ENCODE data around the gene DPM2. TPM values are rescaled to one million over a fixed set of nuclear protein-coding genes. Genes with fewer than 3 reads are reported as not detected.

Gene DPM2
- total RNA-seq, 1 experiment from 2014 or later = 56.1 TPM

DNA sequence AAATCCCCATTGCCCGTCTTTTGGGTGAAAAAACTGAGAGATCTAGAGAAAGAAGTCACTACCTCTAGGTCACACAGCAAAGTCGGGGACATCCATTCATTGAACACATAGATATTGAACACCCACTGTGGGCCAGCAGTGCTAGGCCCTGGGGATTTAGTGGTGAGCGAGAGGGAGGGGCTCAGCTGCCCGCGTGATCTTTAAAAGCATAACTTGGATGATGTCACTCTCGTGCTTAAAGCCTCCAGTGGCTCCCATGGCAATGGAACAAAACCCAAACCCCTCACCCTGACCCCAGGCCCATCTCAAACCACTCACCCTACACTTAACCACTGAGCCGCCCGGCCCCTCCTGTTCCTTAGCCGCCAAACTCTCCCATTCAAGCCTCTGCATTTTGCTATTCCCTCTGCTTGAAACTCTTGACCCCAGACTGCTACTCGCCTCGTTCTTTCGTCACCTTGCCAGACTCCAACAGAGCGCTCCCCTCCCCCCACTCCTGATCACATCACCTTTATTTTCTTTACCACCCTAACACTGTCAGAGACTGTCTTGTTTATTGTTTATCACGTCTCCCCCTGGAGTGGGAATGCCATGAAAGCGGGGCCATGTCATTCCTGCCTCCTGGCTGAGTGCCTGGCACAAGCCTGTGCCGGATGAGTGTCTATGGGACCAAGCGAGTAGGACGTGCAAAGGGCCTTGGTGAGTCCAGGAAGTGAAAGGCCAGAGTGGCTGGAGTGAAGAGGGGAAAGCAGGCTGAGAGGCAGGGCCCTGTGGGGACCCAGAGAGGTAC lies 6.4 kb downstream of the DPM2 start (continued):
- TF ChIP-seq JUN (CRISPR knock-in tag; IDR thresholded peaks at IDR 0.05) (no peak), GABPB1 (CRISPR knock-in tag; IDR thresholded peaks at IDR 0.05) (no peak), FOXJ3 (CRISPR knock-in tag; IDR thresholded peaks at IDR 0.05; ENCODE audit: borderline replicate concordance) (no peak), HMGA2 (CRISPR knock-in tag; IDR thresholded peaks at IDR 0.05) (no peak)
- TF ChIP-seq, protein P1, sequence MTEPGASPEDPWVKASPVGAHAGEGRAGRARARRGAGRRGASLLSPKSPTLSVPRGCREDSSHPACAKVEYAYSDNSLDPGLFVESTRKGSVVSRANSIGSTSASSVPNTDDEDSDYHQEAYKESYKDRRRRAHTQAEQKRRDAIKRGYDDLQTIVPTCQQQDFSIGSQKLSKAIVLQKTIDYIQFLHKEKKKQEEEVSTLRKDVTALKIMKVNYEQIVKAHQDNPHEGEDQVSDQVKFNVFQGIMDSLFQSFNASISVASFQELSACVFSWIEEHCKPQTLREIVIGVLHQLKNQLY (CRISPR knock-in tag; IDR thresholded peaks at IDR 0.05) = no peak
- TF ChIP-seq, protein P2, sequence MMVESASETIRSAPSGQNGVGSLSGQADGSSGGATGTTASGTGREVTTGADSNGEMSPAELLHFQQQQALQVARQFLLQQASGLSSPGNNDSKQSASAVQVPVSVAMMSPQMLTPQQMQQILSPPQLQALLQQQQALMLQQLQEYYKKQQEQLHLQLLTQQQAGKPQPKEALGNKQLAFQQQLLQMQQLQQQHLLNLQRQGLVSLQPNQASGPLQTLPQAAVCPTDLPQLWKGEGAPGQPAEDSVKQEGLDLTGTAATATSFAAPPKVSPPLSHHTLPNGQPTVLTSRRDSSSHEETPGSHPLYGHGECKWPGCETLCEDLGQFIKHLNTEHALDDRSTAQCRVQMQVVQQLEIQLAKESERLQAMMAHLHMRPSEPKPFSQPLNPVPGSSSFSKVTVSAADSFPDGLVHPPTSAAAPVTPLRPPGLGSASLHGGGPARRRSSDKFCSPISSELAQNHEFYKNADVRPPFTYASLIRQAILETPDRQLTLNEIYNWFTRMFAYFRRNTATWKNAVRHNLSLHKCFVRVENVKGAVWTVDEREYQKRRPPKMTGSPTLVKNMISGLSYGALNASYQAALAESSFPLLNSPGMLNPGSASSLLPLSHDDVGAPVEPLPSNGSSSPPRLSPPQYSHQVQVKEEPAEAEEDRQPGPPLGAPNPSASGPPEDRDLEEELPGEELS (CRISPR knock-in tag; IDR thresholded peaks at IDR 0.05) = no peak
- TF ChIP-seq, protein P3, sequence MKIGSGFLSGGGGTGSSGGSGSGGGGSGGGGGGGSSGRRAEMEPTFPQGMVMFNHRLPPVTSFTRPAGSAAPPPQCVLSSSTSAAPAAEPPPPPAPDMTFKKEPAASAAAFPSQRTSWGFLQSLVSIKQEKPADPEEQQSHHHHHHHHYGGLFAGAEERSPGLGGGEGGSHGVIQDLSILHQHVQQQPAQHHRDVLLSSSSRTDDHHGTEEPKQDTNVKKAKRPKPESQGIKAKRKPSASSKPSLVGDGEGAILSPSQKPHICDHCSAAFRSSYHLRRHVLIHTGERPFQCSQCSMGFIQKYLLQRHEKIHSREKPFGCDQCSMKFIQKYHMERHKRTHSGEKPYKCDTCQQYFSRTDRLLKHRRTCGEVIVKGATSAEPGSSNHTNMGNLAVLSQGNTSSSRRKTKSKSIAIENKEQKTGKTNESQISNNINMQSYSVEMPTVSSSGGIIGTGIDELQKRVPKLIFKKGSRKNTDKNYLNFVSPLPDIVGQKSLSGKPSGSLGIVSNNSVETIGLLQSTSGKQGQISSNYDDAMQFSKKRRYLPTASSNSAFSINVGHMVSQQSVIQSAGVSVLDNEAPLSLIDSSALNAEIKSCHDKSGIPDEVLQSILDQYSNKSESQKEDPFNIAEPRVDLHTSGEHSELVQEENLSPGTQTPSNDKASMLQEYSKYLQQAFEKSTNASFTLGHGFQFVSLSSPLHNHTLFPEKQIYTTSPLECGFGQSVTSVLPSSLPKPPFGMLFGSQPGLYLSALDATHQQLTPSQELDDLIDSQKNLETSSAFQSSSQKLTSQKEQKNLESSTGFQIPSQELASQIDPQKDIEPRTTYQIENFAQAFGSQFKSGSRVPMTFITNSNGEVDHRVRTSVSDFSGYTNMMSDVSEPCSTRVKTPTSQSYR (CRISPR knock-in tag; IDR thresholded peaks at IDR 0.05) = no peak

DNA sequence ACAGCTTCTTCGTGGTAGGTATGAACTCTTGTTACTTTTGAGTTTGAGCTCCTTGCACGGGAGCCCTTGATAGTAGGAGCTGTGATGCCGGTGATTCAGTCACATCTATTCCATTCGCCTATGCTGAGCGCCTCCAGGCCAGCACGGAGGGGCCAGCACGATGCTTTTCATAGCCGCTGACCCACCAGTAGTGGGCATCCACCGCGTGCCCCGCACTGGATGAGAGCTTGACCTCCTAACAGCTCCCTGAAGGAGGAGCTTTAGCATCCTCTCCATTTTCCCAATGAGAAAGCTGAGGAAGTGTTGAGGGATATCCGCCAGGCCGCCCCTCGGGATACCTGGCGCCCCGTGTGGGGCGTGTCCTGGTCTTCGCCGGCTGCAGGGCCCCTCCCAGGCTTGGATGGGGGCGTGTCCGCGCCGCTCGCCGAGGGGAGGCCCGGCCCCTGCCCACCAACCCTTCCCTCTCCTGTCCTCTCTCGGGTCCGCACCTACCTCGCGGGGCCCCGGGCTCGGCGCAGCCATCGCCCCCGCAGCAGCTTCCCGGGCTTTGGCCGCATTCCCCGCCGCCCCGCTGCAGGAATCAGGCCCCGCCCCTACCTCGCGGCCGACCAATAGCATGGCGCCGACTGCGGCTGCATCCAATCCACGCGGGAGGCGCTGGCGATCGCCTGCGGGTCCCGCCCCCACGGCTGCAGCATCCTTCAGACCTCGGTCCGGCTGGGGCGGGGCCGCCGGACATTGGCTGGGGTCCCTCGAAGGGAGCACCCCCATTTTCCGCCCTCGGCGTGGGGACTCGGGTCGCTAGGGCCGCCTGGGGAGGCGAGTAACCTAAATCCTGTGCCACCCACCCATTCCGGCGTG lies 7.2 kb downstream of the DPM2 start, which contains the start of gene PIP5KL1:
Gene PIP5KL1 (minus strand): TSS at position 547 of the 861 bp plus-strand sequence. CDS start 25 bp downstream, at position 522.
- ATAC-seq = peak; percentile 62
- H3K4me1 Mint-ChIP-seq = peaks cover 27% of the 10 kb centered on the region
- CTCF ChIA-PET = interaction anchor here (0.8 to 3.8 kb wide), 13 partner anchors 9 to 214 kb away, joined by 3 to 78 read pairs (median 6); partner anchors contain the start of genes NAIF1, ST6GALNAC4, TOR2A and TTC16
- H3K27ac Mint-ChIP-seq = peak within 1 kb of the TSS; percentile 93
- no peaks in the 10 kb centered on the region for H3K9me3 Mint-ChIP-seq
- H3K4me3 Mint-ChIP-seq = peak within 1 kb of the TSS; percentile 65
- peak; percentile 95 for DNase-seq (ENCODE audit: low spot score)
- H3K36me3 Mint-ChIP-seq = no peaks in the 10 kb centered on the region; the same call in 1 of the 2 replicates
- H3K27me3 Mint-ChIP-seq (ENCODE audit: low read depth) = peaks cover 29% of the 10 kb centered on the region
- POLR2A ChIA-PET = interaction anchor here (0.5 to 1.5 kb wide), 6 partner anchors 13 to 1142 kb away, joined by 3 to 11 read pairs (median 4); partner anchors contain the start of gene NAIF1
- TF ChIP-seq, protein P4, sequence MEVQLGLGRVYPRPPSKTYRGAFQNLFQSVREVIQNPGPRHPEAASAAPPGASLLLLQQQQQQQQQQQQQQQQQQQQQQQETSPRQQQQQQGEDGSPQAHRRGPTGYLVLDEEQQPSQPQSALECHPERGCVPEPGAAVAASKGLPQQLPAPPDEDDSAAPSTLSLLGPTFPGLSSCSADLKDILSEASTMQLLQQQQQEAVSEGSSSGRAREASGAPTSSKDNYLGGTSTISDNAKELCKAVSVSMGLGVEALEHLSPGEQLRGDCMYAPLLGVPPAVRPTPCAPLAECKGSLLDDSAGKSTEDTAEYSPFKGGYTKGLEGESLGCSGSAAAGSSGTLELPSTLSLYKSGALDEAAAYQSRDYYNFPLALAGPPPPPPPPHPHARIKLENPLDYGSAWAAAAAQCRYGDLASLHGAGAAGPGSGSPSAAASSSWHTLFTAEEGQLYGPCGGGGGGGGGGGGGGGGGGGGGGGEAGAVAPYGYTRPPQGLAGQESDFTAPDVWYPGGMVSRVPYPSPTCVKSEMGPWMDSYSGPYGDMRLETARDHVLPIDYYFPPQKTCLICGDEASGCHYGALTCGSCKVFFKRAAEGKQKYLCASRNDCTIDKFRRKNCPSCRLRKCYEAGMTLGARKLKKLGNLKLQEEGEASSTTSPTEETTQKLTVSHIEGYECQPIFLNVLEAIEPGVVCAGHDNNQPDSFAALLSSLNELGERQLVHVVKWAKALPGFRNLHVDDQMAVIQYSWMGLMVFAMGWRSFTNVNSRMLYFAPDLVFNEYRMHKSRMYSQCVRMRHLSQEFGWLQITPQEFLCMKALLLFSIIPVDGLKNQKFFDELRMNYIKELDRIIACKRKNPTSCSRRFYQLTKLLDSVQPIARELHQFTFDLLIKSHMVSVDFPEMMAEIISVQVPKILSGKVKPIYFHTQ (CRISPR knock-in tag; IDR thresholded peaks at IDR 0.05) = no peak
- no peak for TF ChIP-seq ZNF396 (CRISPR knock-in tag; IDR thresholded peaks at IDR 0.05; ENCODE audit: borderline replicate concordance)
- TF ChIP-seq, protein P5, sequence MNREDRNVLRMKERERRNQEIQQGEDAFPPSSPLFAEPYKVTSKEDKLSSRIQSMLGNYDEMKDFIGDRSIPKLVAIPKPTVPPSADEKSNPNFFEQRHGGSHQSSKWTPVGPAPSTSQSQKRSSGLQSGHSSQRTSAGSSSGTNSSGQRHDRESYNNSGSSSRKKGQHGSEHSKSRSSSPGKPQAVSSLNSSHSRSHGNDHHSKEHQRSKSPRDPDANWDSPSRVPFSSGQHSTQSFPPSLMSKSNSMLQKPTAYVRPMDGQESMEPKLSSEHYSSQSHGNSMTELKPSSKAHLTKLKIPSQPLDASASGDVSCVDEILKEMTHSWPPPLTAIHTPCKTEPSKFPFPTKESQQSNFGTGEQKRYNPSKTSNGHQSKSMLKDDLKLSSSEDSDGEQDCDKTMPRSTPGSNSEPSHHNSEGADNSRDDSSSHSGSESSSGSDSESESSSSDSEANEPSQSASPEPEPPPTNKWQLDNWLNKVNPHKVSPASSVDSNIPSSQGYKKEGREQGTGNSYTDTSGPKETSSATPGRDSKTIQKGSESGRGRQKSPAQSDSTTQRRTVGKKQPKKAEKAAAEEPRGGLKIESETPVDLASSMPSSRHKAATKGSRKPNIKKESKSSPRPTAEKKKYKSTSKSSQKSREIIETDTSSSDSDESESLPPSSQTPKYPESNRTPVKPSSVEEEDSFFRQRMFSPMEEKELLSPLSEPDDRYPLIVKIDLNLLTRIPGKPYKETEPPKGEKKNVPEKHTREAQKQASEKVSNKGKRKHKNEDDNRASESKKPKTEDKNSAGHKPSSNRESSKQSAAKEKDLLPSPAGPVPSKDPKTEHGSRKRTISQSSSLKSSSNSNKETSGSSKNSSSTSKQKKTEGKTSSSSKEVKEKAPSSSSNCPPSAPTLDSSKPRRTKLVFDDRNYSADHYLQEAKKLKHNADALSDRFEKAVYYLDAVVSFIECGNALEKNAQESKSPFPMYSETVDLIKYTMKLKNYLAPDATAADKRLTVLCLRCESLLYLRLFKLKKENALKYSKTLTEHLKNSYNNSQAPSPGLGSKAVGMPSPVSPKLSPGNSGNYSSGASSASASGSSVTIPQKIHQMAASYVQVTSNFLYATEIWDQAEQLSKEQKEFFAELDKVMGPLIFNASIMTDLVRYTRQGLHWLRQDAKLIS (CRISPR knock-in tag; IDR thresholded peaks at IDR 0.05; ENCODE audit: borderline replicate concordance) = no peak
- TF ChIP-seq NR3C1 (CRISPR knock-in tag; conservative IDR thresholded peaks at IDR 0.05; ENCODE audit: low read depth) = no peak
- TF ChIP-seq SMAD4 (CRISPR knock-in tag; IDR thresholded peaks at IDR 0.05) = peak; percentile 81
- TF ChIP-seq TP53 (CRISPR knock-in tag; IDR thresholded peaks at IDR 0.05) = peak; percentile 71; the same call in 1 of the 2 replicates
- TF ChIP-seq, protein P6, sequence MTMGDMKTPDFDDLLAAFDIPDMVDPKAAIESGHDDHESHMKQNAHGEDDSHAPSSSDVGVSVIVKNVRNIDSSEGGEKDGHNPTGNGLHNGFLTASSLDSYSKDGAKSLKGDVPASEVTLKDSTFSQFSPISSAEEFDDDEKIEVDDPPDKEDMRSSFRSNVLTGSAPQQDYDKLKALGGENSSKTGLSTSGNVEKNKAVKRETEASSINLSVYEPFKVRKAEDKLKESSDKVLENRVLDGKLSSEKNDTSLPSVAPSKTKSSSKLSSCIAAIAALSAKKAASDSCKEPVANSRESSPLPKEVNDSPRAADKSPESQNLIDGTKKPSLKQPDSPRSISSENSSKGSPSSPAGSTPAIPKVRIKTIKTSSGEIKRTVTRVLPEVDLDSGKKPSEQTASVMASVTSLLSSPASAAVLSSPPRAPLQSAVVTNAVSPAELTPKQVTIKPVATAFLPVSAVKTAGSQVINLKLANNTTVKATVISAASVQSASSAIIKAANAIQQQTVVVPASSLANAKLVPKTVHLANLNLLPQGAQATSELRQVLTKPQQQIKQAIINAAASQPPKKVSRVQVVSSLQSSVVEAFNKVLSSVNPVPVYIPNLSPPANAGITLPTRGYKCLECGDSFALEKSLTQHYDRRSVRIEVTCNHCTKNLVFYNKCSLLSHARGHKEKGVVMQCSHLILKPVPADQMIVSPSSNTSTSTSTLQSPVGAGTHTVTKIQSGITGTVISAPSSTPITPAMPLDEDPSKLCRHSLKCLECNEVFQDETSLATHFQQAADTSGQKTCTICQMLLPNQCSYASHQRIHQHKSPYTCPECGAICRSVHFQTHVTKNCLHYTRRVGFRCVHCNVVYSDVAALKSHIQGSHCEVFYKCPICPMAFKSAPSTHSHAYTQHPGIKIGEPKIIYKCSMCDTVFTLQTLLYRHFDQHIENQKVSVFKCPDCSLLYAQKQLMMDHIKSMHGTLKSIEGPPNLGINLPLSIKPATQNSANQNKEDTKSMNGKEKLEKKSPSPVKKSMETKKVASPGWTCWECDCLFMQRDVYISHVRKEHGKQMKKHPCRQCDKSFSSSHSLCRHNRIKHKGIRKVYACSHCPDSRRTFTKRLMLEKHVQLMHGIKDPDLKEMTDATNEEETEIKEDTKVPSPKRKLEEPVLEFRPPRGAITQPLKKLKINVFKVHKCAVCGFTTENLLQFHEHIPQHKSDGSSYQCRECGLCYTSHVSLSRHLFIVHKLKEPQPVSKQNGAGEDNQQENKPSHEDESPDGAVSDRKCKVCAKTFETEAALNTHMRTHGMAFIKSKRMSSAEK (CRISPR knock-in tag; IDR thresholded peaks at IDR 0.05; ENCODE audit: borderline replicate concordance) = peak; percentile 78; the same call in 1 of the 2 replicates
- TF ChIP-seq PRRX2 (CRISPR knock-in tag; IDR thresholded peaks at IDR 0.05) = peak; percentile 91
- TF ChIP-seq FOXK1 (CRISPR knock-in tag; IDR thresholded peaks at IDR 0.05) = 0 out of 2 replicates have a peak, but pooled peaks have one; percentile 2
